ENCODE data around the gene CADPS2.

- no peak for TF ChIP-seq CTCF (conservative IDR thresholded peaks at IDR 0.05; ENCODE audit: low read depth, low read length)
- TF ChIP-seq POLR2A (IDR thresholded peaks at IDR 0.05; ENCODE audit: low read depth, low read length) = no peak
- TF ChIP-seq BHLHE40 (IDR thresholded peaks at IDR 0.05; ENCODE audit: low read depth, low read length) = no peak
- TF ChIP-seq SMC3 (IDR thresholded peaks at IDR 0.05; ENCODE audit: low read depth, low read length) = no peak
- TF ChIP-seq ELK1 (IDR thresholded peaks at IDR 0.05; ENCODE audit: borderline replicate concordance, low read depth, low read length) = no peak
- TF ChIP-seq RAD21 (IDR thresholded peaks at IDR 0.05; ENCODE audit: low read length) = no peak
- TF ChIP-seq RFX5 (IDR thresholded peaks at IDR 0.05; ENCODE audit: low read depth, low read length) = no peak
- TF ChIP-seq CEBPB (IDR thresholded peaks at IDR 0.05; ENCODE audit: low read depth, low read length) = no peak
- TF ChIP-seq MAZ (IDR thresholded peaks at IDR 0.05; ENCODE audit: borderline replicate concordance, low read depth, low read length) = no peak
These were observed 422.6 kb downstream of the CADPS2 start for GRCh38 chr7:122463631-122464030.
